HCEC 1CT (cell line): ENCODE data around the gene PLS3.
"Not testable (repeated sequence)": the region's sequence is repeated elsewhere in the genome, so short reads cannot be mapped to it uniquely, and the experiment has no call there.

Experiments used
- DNase-seq: peaks from one replicate; pipeline ENCODE4 v3.0.0-alpha.2; 2017

The PLS3 gene

DNA sequence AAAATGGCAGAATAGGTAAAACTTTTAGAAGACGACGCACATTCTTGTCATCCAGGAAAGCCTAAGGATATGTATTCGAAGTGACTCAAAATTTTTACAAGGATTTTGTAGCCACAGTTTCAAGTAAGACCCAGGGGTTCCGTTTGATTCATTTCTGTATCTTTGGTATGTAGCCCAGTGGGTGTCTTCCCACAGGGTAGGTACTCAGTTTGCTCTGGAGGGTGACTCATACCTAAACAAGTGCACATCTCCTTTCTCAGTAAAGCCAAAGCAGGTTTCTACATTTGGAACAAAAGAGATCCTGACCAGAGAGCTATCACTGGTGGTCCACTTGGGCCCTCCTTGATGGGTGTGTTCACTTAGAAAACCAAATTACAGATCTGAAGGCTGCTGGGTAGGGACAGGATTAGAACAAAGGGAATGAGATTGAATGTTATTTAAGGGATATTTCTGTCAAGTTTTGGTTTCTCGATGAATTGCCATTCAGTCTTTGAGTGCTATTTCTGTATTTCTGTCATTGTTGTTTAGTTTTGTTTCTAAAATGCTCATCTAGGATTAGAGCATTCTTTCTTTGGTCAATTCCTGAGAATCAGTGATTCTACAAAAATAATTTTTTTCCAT, 56.1 kb downstream of the PLS3 start:
- peak; percentile 77 for DNase-seq

DNA sequence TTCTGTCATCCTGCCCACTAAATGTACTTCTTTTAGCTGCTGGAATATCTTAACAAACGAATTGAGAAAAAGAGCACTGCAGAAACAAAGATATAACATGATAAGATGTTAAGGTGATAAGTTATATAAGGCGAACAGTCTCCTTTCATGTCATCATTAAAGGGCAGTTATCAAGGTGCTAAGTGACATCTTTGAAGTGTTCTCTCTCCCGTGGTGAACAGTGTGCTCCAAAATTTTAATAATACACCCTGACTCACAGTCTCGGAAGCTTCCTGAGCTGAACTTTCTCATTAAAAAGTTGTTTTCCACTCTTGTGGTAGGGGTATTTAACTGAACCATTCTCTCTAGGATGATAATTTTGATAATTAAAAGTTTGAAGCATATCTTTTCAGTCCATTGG, 61.6 kb downstream of the PLS3 start:
- no peak for DNase-seq

- DNase-seq: no peak
Observed at GRCh38 chrX:115624916-115625315, 63.9 kb downstream of the PLS3 start.

- peak; percentile 14 for DNase-seq
Observed at GRCh38 chrX:115625572-115626301, 64.8 kb downstream of the PLS3 start.

- DNase-seq: no peak
Observed at GRCh38 chrX:115630204-115630603, 69.2 kb downstream of the PLS3 start.

- DNase-seq: peak; percentile 13
Observed at GRCh38 chrX:115632455-115632854, 71.5 kb downstream of the PLS3 start.

DNA sequence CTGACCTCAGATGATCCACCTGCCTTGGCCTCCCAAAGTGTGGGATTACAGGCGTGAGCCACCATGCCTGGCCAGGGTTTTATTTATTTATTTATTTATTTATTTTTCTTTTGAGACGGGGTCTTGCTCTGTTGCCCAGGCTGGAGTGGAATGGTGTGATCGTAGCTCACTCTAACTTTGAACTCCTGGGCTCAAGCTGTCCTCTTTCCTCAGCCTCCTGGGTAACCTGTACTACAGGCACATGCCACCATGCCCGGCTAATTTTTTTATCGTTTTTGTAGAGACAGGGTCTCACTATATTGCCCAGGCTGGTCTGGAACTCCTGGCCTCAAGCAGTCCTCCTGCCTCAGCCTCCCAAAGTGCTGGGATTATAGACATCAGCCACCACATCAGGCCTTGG, 72.4 kb downstream of the PLS3 start:
- not testable (repeated sequence) for DNase-seq

- DNase-seq: no peak
Observed at GRCh38 chrX:115639334-115639880, 78.4 kb downstream of the PLS3 start.

DNA sequence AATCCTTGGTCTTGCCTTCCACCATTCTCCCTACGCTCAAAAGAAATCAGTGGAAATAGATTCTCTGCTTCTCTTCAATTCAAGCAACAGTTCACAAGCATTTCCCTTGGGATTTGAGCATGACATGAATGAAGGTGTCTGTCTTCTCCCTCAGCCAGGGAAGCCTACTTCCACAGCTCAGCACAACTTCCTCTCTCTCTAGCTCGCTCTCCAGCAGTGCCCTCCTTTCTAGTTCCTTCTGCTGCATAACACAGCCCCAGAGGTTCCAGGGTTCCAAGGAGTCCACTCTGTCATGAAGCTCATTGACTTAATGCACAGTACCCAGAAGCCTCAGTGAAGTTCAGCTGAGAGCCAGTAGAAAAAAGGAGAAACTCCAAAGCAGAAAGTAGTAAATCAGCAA, 81.3 kb downstream of the PLS3 start:
- DNase-seq: no peak

- DNase-seq: peak; percentile 31
Observed at GRCh38 chrX:115642895-115643530, 82.0 kb downstream of the PLS3 start.

GRCh38 chrX:115644397-115644796, 83.4 kb downstream of the PLS3 start:
- not testable (repeated sequence) for DNase-seq

DNA sequence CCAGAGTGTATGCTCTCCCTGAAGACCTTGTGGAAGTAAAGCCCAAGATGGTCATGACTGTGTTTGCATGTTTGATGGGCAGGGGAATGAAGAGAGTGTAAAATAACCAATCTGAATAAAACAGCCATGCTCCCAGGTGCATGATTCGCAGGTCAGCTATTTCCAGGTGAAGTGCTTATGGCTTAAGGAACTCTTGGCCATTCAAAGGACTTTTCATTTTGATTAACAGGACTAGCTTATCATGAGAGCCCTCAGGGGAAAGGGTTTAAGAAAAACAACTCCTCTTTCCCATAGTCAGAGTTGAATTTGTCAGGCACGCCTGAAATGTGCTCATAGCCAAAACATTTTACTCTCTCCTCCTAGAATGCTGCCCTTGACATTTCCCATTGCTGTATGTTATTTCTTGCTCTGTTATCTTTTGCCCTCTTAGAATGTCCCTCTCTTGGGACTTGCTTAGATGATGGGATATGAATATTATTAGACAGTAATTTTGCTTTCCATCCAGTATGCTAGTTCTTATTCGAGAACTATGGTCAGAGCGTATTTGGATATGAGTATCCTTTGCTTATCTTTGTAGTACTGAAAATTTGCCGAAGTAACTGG, 88.6 kb downstream of the PLS3 start:
- DNase-seq: no peak

DNA sequence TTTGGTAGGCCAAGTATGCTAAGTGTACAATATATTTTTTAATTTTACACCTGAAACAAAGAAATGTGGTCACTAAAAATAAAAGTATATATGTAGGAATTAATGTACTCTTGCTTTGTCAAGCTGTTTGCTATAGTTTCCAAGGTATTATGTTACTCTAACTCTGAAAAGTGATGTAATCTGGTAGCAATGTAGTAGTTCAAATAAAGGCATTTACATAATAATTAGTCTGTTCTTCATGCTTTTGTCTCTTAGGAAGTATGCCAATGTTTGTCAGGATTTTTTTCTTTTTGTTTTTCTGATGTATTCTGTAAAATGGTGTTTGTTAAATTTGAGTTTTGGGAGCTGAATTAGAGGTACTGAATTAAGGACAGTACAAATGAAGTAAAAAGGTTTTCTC, 89.5 kb downstream of the PLS3 start:
- no peak for DNase-seq

DNA sequence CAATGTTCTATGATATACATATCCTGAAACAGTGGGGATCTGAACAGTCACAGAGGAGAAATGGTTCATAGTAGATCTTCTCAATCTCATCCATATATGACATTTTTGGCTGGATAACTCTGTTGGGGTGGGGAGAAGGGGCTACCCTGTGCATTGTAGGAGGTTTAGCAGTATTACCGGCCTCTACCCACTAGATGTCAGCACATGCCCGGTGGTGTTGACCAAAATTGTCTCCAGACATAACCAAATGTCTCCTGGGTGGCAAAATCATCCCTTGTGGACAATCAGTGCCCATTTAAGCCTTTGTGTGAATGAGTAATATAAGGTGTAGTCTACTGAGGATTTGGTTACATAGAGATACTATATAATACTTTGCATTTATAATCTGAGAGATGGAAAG, 89.9 kb downstream of the PLS3 start:
- peak; percentile 25 for DNase-seq

GRCh38 chrX:115652221-115652620, 91.2 kb downstream of the PLS3 start:
- no peak for DNase-seq

DNA sequence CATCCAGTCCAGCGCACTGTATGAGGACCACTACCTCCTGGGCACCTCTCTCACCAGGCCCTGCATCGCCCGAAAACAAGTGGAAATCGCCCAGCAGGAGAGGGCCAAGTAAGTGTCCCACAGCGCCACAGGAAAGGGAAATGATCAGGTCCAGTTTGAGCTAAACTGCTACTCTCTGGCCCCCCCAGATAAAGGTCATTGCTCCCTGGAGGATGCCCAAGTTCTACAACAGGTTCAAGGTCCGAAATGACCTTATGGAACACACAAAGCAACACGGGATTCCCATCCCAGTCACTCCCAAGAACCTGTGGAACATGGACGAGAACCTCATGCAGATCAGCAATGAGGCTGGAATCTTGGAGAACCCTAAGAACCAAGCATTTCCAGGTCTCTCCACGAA, 104.1 kb downstream of the PLS3 start:
- no peak for DNase-seq

DNA sequence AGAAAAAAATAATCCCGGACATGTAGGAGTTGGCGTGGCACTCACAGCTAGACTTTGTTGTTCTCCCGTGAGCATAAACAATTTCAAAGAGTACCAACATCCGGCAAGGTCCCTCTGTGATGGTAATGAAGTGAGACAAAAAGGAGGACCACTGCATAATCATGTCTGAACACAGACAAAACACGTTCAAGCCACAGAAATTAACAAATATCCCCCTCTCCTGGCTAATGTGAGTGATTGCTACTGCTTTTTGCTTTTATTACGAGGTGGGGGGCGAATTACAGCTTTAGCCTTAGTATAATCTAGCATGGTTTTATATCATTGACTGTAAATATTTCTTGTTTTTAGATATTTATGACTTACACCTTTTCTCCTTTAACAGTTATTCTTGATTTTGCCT, 118.5 kb downstream of the PLS3 start:
- DNase-seq: peak; percentile 24

GRCh38 chrX:115687595-115687994, 126.6 kb downstream of the PLS3 start:
- no peak for DNase-seq

DNA sequence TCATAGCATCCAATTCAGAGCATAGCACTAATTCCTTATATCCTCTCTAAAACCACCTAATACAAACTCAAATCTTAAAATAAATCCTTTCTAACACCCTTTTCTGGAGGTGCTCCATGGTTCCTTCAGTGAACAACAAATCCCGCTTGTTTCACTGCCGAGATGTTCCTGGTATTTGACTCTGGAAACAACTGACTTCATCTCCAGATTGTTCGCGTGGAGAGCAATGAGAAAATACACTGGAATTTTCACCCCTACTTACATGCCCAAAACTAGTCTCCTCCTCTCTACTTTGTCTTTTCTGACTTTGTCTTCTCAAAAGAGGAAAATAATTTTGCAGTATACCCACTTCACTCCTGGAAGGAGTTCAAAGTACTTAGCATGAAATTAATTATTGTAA, 129.0 kb downstream of the PLS3 start:
- DNase-seq: peak; percentile 20

- DNase-seq: peak; percentile 77
Observed at GRCh38 chrX:115690511-115691216, 129.7 kb downstream of the PLS3 start.

GRCh38 chrX:115693476-115693875, 132.5 kb downstream of the PLS3 start:
- DNase-seq: no peak

DNA sequence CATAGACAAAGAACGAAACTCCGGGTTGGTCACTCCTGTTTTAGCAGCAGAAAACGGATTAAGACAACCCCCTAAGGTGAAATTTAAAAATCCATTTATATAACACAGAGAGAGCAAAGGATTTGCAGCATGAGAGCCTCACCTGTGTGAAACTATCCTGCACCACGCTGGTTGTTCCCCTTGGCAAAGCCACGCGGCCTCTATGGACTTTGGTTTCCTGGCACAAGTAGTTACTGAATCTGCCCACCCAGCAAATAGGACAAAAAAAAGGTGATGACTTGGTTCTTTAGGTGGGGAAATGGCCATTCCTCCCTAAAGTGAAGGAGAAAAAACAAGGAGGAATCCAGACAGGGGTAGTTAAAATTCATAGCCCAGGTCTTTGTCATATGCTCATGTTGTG, 133.1 kb downstream of the PLS3 start:
- no peak for DNase-seq

GRCh38 chrX:115696039-115696438, 135.1 kb downstream of the PLS3 start:
- DNase-seq: no peak
